Activated CD8-positive, alpha-beta T cell treated with anti-CD3 and anti-CD28 coated beads, Interleukin-2, amount 10 ng/mL, durations not matched to agents 7 days and 5 days (primary cell): ENCODE measurements around the gene NSF. TPM values are rescaled to one million over a fixed set of nuclear protein-coding genes. Genes with fewer than 3 reads are reported as not detected.
"Not testable (repeated sequence)": the region's sequence is repeated elsewhere in the genome, so short reads cannot be mapped to it uniquely, and the experiment has no call there.

Source experiments
- ATAC-seq: fragments of 150-1000 bp; cut with Tn5 transposase; one replicate; pipeline ENCODE4 v1.10.0; 2021; ENCODE audit warnings: moderate library complexity
- CTCF ChIA-PET: fragments of 350-600 bp; sonication (Branson Sonifier 250); formaldehyde crosslinking; loops from one replicate; lab custom pipeline; 2021; ENCODE audit warnings: antibody characterized with exemption; lab: Charles Lee
- POLR2A ChIA-PET: fragments of 350-600 bp; sonication (Branson Sonifier 250); formaldehyde crosslinking; loops from one replicate; lab custom pipeline; 2021; ENCODE audit warnings: antibody characterized with exemption; lab: Charles Lee
- DNase-seq: peaks from one replicate; pipeline ENCODE4 v3.0.0-alpha.2; 2020
- H3K27ac Mint-ChIP-seq: one replicate; pipeline ENCODE4 v1.8.0; 2021; ENCODE audit warnings: mild to moderate bottlenecking, mixed read lengths
- H3K27me3 Mint-ChIP-seq: one replicate; pipeline ENCODE4 v1.8.0; 2021; ENCODE audit warnings: low read depth, mixed read lengths
- H3K36me3 Mint-ChIP-seq: one replicate; pipeline ENCODE4 v1.8.0; 2021; ENCODE audit warnings: low read depth, mixed read lengths
- H3K4me1 Mint-ChIP-seq: one replicate; pipeline ENCODE4 v1.8.0; 2021; ENCODE audit warnings: low read depth, mixed read lengths
- H3K4me3 Mint-ChIP-seq: one replicate; pipeline ENCODE4 v1.8.0; 2021; ENCODE audit warnings: mild to moderate bottlenecking, mixed read lengths
- H3K9me3 Mint-ChIP-seq: one replicate; pipeline ENCODE4 v1.8.0; 2022; ENCODE audit warnings: mixed read lengths; ENCODE audit not compliant: insufficient read depth
- total RNA-seq, 2 experiments: library from RNA; stranded (reverse); gene quantifications; one replicate each; pipeline ENCODE4 v1.2.3, GENCODE V29; 2021

NSF gene
- total RNA-seq, 2 experiments from 2014 or later: 52.5 to 62.8 TPM

DNA sequence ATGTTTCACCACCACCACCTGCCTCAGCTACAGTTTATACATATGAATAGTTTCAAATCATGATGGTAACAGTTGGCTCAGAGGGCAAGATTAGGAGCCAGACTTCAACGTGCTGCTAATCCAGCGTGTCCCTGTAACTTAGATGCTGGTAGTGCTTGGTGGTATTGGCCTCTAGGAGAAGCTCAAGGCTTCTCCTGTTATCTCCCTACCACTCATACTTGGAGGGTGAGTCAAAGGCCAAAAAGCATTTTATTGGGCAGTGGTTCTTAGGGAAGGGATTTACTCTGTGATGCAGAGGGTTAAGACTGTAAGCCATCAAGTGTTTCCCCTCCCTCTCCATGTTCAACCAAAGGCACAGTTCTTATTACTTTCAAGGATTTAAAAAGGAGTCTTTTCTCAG is 82.3 kb downstream of the NSF start:
- H3K36me3 Mint-ChIP-seq, ATAC-seq, H3K4me3 Mint-ChIP-seq, DNase-seq, POLR2A ChIA-PET, CTCF ChIA-PET, H3K27me3 Mint-ChIP-seq, H3K27ac Mint-ChIP-seq, H3K4me1 Mint-ChIP-seq, H3K9me3 Mint-ChIP-seq: not testable (repeated sequence)

DNA sequence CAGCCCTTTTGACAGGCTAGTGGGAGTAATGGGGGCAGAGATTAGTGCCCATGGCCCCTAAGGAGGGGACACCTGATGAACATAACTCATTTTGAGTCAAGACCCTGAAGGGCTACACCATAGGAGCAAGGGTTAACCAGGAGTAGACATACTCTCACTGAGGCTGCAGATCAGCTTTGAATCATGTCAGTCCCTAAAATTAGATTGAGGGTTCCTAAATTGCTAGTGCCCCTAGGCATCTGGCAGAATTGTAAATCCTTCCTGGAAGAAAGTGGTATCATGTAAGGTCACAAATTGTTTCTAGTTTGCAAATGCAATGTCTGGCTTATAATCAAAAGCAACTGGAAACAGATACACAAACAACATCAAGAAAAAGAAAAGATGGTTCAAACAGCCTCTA is 87.3 kb downstream of the NSF start:
- H3K9me3 Mint-ChIP-seq, CTCF ChIA-PET, H3K27ac Mint-ChIP-seq, DNase-seq, POLR2A ChIA-PET, H3K4me3 Mint-ChIP-seq, H3K27me3 Mint-ChIP-seq, ATAC-seq, H3K4me1 Mint-ChIP-seq, H3K36me3 Mint-ChIP-seq: not testable (repeated sequence)

DNA sequence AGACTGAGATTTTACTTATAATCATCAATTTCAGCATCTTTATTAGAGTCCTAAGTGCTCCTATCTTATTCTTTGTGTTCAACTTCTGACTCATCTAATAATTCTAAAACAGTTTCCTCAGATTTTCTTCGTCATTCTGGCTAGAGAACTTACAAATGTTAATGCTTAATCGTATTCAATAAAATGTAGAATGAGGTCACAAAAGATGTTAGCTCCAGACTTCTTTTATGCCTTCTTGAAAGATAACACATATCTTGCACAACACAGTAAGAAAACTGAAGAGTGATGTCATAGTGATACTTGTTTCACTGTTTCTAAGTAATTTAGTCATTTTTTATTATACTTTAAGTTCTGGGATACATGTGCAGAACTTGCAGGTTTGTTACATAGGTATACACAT is 93.2 kb downstream of the NSF start:
- POLR2A ChIA-PET, DNase-seq, H3K4me3 Mint-ChIP-seq, H3K27me3 Mint-ChIP-seq, CTCF ChIA-PET, ATAC-seq, H3K27ac Mint-ChIP-seq, H3K9me3 Mint-ChIP-seq, H3K36me3 Mint-ChIP-seq, H3K4me1 Mint-ChIP-seq: not testable (repeated sequence)

DNA sequence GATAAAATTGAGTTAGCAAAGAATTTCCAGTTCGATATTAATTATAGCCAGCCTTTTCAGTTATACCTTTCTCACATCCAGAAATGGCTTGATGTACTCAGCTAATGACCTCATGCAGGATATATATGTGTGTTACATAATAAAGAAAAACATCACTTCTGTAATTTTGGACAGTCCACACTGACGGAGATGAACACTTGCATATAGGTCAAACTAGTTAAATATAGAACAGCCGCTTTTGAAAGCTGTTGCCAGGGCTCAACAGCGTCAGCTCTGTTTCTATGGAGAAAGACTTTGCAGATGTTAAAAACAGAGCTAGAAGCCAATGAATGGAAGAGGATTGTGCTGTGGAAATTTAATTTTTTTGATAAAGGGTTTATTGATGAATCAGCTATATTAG is 94.8 kb downstream of the NSF start:
- ATAC-seq, H3K4me3 Mint-ChIP-seq, CTCF ChIA-PET, DNase-seq, H3K36me3 Mint-ChIP-seq, H3K9me3 Mint-ChIP-seq, H3K27me3 Mint-ChIP-seq, H3K4me1 Mint-ChIP-seq, H3K27ac Mint-ChIP-seq, POLR2A ChIA-PET: not testable (repeated sequence)

DNA sequence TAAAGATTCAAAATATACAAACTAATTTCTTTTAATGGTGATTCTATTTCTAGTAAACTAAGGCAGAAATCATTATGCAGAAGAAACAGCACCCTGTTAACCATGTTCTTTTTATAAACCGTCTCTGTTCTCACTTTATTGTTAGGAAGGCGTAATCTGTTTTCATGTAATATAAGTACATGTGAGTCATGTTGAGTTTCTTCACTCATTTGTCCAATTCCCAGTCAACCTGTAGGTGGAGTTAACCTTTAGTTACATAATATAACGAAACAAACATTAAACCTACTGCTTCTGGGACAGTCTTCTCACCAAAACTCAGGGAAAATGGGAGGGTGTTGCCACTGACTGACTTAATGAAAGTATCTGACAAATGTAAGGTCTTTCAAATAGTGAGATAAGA is 101.7 kb downstream of the NSF start:
- ATAC-seq, POLR2A ChIA-PET, H3K27ac Mint-ChIP-seq, H3K4me3 Mint-ChIP-seq, H3K36me3 Mint-ChIP-seq, H3K4me1 Mint-ChIP-seq, CTCF ChIA-PET, H3K27me3 Mint-ChIP-seq, DNase-seq, H3K9me3 Mint-ChIP-seq: not testable (repeated sequence)

DNA sequence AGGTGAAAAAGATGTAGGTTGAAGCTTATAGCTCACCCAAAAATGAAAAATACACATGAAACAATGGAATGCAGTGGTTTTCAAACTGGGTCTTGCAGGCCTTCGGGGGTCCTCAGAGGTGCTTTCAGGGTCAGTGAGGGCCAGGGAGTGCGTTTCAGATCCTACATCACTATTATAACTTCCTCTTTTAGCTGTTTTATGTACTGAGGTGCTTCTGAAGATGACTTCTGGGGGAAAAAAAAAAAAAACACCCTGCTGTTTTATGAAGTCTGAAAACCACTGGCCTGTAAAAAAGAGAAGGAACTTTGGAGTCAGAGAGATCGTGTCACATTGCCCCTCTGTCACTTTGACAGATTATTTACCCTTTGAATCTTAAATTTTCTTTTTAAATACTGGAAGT is 102.8 kb downstream of the NSF start:
- H3K4me3 Mint-ChIP-seq, H3K27me3 Mint-ChIP-seq, CTCF ChIA-PET, H3K9me3 Mint-ChIP-seq, H3K36me3 Mint-ChIP-seq, H3K27ac Mint-ChIP-seq, H3K4me1 Mint-ChIP-seq, ATAC-seq, POLR2A ChIA-PET, DNase-seq: not testable (repeated sequence)

DNA sequence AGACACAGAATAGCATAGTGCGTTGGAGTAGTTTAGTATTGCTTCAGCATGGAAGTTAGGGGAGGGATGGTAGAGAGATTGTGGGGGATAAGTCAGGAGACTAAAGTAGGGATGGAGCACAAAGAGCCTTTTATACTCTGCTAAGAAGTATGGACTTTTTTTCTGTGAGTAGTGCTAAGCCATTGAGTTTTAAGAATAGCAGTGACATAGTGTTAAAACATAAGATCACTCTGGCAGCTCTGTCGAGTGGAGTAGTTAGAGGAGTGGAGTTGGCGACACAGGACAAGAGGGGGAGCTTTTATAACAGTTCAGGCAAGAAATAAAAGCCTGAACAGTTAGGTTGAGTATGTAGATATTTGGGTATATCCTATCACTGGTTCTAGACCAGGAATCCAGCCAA is 106.1 kb downstream of the NSF start:
- H3K9me3 Mint-ChIP-seq, H3K27me3 Mint-ChIP-seq, DNase-seq, H3K4me3 Mint-ChIP-seq, H3K4me1 Mint-ChIP-seq, H3K36me3 Mint-ChIP-seq, POLR2A ChIA-PET, H3K27ac Mint-ChIP-seq, CTCF ChIA-PET, ATAC-seq: not testable (repeated sequence)

DNA sequence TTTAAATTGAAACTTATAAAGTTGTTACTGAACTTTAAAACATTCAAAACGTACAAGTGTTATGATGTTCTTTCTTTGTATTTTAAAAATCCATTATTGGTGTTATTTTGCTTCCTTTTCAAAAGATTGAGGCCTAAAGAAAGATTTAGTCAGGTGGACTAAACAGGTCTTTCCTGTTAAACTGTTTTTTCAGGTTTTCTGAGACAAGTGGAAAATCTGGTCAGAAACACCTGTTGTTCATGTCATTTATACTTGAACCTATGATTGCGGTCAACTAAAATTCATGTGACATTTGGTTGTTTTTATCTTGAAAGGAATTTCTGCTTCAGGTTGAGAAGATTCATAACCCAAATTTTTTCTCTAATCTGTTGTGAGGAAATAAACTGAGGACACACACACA is 108.5 kb downstream of the NSF start:
- H3K27ac Mint-ChIP-seq, H3K36me3 Mint-ChIP-seq, H3K4me1 Mint-ChIP-seq, ATAC-seq, H3K4me3 Mint-ChIP-seq, DNase-seq, CTCF ChIA-PET, POLR2A ChIA-PET, H3K27me3 Mint-ChIP-seq, H3K9me3 Mint-ChIP-seq: not testable (repeated sequence)

DNA sequence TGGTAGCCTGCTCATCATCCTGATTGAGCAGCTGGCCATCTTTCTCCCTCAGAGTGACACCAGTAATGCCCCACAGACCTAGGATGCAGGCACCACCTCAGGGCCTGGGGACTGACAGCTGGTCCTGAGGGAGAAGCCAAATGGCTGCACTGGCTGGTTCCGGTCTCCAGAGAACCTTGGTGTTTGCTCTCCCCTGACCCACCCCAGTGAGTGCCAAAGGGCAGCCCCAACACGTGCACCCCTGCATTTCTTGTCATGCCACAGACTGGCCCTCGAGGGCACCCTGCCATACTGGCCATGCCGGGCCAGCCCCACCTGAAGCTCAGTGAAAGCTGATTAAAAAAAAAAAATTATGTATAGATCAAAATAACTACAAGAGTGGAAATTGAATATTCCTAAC is 127.5 kb downstream of the NSF start:
- POLR2A ChIA-PET: no interaction called here
- Mint-ChIP-seq H3K4me1 (peaks cover 7% of the 10 kb centered on the region), H3K27me3 (no peaks in the 10 kb centered on the region), H3K36me3 (peaks cover 18% of the 10 kb centered on the region), H3K4me3 (no peak overlapping the region), H3K9me3 (no peaks in the 10 kb centered on the region), H3K27ac (no peak overlapping the region)
- no peak for DNase-seq
- ATAC-seq: no peak
- CTCF ChIA-PET: no interaction called here

DNA sequence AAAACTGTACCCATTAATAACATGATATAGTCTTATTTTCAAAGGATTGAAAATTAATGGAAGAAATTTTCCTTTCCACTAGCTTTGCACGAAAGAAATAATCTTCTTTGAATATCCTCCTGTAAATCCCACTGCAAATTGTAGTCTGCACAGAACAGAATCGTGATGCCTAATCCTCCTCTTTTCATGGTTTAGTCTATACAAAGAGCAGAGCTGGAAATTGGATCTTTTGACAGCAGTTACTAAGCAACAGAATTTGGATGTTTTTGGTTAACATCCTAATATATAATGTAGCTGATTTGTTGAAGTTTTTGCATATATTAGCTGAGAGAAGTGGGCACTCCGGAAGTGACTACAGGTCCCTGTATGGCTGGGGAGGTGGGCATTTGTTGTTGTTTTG is 129.4 kb downstream of the NSF start:
- DNase-seq (no peak), ATAC-seq (no peak)
- Mint-ChIP-seq H3K27me3 (no peaks in the 10 kb centered on the region), H3K36me3 (peaks cover 11% of the 10 kb centered on the region), H3K4me1 (no peaks in the 10 kb centered on the region), H3K27ac (no peak overlapping the region), H3K4me3 (no peak overlapping the region), H3K9me3 (no peaks in the 10 kb centered on the region)
- ChIA-PET POLR2A (no interaction called here), CTCF (no interaction called here)

DNA sequence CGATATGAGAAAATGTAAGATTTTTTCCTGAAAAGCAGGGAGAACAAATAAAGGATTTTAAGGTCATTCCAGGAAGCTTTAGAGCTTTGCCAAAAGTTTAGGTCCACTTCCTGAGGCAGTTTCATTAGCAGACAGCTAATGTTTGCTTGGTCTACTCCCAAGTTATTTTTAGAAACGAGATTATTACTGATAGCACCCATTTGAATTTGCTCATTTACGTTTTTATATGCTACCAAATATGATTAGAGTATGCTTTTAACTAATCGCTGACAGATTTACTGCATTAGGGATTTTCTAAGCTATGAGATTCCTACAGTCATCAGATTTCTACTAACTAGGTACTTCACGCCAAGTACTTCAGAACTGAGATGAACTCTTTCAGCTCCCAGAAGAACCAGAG is 129.9 kb downstream of the NSF start:
- DNase-seq (no peak), ATAC-seq (no peak)
- no peaks in the 10 kb centered on the region for H3K27me3 Mint-ChIP-seq
- peaks cover 10% of the 10 kb centered on the region for H3K36me3 Mint-ChIP-seq
- ChIA-PET POLR2A (no interaction called here), CTCF (no interaction called here)
- H3K9me3 Mint-ChIP-seq: no peaks in the 10 kb centered on the region
- no peak overlapping the region for H3K27ac Mint-ChIP-seq
- no peaks in the 10 kb centered on the region for H3K4me1 Mint-ChIP-seq
- H3K4me3 Mint-ChIP-seq: no peak overlapping the region

DNA sequence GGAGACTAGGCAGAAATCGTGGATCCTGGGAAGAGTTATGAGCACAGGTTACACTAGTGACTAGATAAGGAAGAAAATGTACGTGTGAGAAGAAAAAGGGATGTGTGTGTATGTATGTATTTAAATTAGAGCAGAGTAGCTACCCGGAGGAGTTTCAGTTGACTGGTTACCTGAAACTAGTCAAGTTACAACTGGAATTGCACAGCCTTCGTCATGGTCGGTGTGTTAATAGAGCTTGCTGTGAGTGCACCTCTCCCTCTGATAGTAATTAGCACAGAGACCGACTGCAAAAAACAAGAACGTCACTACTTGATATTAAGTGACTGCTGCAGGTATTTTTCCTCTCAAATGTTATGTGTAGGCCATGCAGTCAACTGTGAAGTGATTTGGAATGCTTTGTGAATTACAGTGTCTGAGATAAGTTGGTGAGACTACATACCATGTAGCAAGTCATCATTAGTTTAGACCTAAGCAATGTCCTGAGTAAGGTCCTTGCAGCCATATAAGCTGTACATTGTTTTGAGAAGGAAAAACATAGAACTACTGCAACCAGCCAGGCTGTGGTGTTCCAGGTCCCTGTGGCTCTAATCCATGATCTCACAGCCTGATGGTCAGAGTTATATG is 132.3 kb downstream of the NSF start:
- no peaks in the 10 kb centered on the region for H3K9me3 Mint-ChIP-seq
- POLR2A ChIA-PET: no interaction called here
- no peaks in the 10 kb centered on the region for H3K4me1 Mint-ChIP-seq
- DNase-seq (no peak), ATAC-seq (no peak)
- CTCF ChIA-PET: interaction anchor here (2.5 kb wide), 1 partner anchor 113 kb away, joined by 7 read pairs; no protein-coding TSS in a partner anchor
- H3K4me3 Mint-ChIP-seq: no peak overlapping the region
- no peak overlapping the region for H3K27ac Mint-ChIP-seq
- H3K36me3 Mint-ChIP-seq: peaks cover 14% of the 10 kb centered on the region
- no peaks in the 10 kb centered on the region for H3K27me3 Mint-ChIP-seq

DNA sequence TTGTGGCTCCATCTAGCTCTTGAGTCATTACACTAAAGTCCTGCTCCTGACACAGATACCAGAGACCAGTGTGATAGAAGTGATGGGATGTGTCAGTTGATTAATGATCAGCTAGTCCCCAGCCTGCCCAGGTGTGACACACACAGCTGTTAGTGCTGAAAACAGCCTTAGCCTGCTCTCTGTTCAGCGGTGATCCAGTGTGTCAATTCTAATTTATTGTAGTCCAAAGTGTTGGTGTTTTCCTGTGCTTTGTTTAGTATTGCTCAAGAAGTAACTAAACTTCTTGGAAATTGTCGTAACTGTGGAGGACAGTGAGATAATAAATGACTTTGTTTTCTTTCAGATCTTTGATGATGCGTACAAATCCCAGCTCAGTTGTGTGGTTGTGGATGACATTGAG is 135.7 kb downstream of the NSF start:
- peaks cover 22% of the 10 kb centered on the region for H3K36me3 Mint-ChIP-seq

More for the DNA sequence above, 135.7 kb downstream of the NSF start:
- Mint-ChIP-seq H3K9me3 (no peaks in the 10 kb centered on the region), H3K27ac (no peak overlapping the region), H3K4me1 (no peaks in the 10 kb centered on the region), H3K4me3 (no peak overlapping the region), H3K27me3 (no peaks in the 10 kb centered on the region)
- DNase-seq (no peak), ATAC-seq (no peak)
- CTCF ChIA-PET: no interaction called here
- POLR2A ChIA-PET: no interaction called here
